GM19468 (cell line): ENCODE measurements around the gene AP2A1.

Source experiments
- ATAC-seq: cut with Tn5 transposase; IDR thresholded peaks from one replicate; pipeline ENCODE4 v1.9.1; 2021; ENCODE audit warnings: mild to moderate bottlenecking, moderate library complexity, moderate number of reproducible peaks; ENCODE audit not compliant: unreplicated experiment; ENCODE audit errors: extremely low read depth

Gene AP2A1

DNA sequence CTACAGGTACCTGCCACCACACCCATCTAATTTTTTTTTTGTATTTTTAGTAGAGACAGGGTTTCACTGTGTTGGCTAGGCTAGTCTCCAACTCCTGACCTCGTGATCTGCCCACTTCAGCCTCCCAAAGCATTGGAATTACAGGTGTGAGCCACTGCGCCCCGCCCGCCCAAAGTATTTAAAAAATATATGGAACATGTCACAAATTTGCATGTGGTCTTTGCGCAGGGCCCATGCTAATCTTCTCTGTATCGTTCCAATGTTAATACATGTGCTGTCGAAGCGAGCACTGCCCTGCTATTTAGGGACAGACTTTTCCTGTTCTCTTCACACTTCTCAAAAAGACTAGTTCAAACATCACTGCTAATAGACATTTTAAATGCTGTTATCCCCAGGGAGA, 2.5 kb upstream of the AP2A1 start:
- ATAC-seq = no peak

GRCh38 chr19:49766007-49766929, 533 bp upstream of the AP2A1 start:
- peak; percentile 72 for ATAC-seq

DNA sequence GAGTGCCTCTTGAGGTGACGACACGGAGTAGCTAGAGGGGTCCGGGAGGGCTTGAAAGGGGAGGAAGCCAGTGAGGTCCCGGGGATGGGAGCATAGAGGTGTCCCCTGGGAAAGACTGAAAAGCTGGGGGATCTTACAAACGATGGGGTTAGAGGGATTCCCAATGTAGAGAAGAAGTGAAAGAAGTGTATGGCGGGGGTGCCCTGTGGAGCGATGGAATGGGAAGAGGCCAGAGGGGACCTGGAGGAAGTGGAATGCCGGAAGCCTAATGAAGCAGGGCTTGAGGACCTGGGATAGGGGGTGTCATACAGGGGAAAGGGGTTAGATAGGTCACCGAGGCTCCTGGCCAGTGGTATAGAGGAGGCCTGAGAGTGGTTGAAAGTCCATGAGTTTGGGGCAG, 580 bp downstream of the AP2A1 start:
- no peak for ATAC-seq

DNA sequence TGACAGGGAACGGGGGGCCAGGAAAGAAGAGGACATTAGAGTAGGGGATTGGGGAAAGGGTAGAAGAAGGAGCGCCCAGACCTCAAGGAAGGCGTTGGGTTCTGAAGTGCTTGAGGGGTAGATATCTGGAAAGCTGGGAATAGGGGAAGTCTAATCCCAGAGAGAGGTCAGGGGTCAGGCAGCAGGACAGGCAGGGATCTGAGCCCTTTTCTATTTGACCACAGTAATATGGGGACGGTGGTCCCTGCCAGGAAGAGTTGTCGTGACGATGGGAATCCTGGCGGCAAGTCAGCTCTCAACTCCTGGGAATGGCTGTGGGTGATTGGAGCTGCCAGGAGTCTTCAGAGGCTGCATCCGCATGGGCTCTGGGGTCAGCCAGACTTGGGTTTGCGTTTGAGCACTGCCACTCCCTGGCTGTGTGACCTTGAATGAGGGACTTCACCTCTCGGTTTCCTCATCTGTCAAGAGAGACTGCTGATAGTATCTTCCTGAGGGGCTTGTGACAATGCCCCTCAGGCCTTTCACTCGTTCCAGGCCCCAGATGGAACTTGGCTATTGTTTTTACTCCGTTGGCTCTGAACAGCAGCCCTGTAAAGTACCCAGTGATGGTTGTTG, 1.3 kb downstream of the AP2A1 start:
- ATAC-seq = no peak

DNA sequence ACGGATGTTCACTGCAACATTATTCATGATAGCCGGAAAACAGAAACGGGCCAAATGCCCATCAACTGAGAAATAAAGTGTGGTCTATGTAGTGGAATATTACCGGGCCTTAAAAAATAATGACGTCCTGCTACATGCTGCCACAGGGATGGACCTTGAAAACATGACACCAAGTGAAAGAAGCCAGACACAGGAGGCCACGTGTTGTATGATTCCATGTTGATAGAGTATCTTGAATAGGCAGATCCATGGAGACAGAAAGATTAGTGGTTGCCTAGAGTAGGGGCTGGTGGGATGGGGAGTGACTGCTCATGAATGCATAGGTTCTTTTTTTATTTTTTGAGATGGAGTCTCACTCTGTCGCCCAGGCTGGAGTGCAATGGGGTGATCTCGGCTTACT, 3.7 kb downstream of the AP2A1 start:
- no peak for ATAC-seq

- ATAC-seq = no peak
Observed at GRCh38 chr19:49771674-49772139, 4.9 kb downstream of the AP2A1 start.

DNA sequence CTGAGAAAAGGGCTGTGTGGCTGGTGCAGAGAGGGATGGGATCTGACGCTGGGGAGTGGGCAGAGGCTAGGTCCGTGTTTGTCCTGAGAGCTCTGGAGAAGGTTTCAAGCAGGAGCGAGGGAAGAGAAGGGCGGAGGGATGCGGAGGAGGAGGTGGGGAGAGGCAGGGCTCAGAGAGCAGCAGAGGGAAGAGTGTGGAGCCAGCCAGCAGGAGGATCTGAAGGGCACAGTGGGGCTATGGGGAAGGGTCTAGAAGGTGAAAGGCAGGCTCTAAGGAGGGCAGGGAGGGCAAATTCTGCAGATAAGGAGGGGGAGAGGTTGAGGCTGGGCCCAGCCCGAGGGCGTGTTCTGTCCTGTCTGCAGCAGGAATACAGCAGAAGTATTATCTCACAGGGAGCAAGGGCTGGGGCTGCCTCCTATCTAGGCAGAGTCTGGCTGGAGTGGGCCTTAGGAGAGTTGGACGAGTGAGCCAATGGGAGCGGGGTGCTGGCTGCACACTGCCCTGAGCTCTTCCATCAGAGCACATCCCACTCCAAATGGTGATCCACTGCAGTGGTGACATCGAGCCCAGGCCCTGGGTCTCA, 6.1 kb downstream of the AP2A1 start:
- no peak for ATAC-seq

DNA sequence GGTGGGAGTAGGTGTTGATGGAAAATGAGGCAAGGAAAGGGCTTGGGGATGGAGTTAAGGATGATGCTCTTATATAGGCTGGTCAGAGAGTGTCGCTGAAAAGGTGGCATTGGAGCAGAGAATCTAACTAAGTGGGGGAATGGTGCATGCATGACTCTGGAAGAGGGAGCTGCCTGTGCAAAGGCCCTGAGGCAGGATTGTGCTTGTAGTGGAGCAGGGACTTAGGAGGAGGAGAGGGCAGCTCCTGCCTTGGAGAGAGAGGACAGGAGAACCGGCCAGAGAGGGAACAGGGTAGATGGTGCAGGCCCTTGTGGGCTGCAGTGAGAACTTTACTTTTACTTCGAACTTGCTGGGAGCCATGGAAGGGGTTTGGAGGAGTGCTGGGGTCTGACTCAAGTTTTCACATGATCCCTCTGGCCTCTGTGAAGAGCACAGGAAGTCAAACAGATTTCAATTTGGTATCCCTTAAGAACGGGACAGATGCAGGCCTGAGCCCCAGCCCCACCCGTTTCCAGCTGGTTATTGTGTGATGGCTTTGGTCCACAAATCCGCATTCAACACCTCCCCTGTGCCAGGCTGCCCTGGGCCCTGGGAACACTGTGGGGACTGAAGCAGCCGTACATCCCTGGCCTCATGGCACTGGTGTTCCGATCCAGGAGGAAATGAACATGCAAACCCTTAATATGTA, 7.0 kb downstream of the AP2A1 start:
- no peak for ATAC-seq

- ATAC-seq = no peak
Observed at GRCh38 chr19:49774969-49775368, 8.2 kb downstream of the AP2A1 start.

- ATAC-seq = no peak
Observed at GRCh38 chr19:49775742-49776370, 9.1 kb downstream of the AP2A1 start.

GRCh38 chr19:49776371-49776764, 9.6 kb downstream of the AP2A1 start:
- no peak for ATAC-seq

GRCh38 chr19:49779731-49780555, 13.1 kb downstream of the AP2A1 start:
- no peak for ATAC-seq

- no peak for ATAC-seq
Observed at GRCh38 chr19:49780861-49781260, 14.1 kb downstream of the AP2A1 start.

DNA sequence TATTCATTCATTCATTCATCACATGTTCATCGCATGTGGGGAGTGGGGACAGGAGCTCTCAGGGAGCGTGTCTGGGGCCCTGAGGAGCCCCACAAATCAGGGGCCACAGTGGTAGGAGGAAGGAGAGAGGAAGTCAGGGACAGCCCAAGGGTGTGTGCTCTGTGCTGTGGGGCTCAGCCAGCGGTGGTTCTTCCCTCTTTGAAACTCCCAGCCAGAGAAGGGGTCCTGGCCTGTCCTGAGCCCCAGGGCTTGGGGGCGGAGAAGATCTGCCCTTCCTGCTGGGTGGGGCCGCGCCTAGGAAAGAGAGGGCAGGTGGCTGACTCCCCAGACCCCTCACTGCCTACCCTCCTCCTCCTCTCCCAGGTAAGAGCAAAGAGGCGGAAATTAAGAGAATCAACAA, 14.6 kb downstream of the AP2A1 start:
- ATAC-seq = no peak

DNA sequence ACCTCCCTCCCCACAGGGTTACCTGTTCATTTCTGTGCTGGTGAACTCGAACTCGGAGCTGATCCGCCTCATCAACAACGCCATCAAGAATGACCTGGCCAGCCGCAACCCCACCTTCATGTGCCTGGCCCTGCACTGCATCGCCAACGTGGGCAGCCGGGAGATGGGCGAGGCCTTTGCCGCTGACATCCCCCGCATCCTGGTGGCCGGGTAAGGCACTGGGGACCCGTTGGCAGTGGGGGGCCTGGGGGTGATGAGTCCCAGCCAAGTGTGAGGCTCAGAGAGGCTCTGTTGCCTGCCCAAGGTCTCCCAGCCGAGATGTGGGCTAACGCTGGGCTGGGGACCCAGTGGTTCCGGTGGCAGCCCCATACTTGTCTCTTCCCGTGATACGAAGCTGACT, 15.7 kb downstream of the AP2A1 start:
- ATAC-seq = no peak

GRCh38 chr19:49786376-49786820, 19.6 kb downstream of the AP2A1 start:
- no peak for ATAC-seq

- no peak for ATAC-seq
Observed at GRCh38 chr19:49787746-49788145, 20.9 kb downstream of the AP2A1 start.

DNA sequence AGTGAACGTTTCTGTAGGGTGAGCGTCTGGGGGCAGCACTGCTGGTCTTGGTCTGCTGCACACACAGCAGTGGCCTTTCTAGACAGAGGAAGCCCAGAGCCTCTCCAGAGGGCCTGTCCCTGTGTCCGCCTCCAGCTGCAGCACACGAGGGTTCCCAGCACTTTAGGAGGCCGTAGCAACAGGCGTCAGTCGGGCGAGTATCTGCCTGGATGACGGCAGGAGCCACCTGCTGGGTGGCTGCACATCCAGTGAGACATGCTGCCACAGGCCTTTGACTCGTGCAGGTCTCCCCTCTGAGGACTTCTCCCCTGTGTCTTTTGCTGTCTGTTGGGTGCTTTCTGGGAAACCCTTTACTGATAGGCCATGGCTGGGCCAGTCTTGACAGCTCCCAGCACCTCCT, 22.1 kb downstream of the AP2A1 start:
- no peak for ATAC-seq

DNA sequence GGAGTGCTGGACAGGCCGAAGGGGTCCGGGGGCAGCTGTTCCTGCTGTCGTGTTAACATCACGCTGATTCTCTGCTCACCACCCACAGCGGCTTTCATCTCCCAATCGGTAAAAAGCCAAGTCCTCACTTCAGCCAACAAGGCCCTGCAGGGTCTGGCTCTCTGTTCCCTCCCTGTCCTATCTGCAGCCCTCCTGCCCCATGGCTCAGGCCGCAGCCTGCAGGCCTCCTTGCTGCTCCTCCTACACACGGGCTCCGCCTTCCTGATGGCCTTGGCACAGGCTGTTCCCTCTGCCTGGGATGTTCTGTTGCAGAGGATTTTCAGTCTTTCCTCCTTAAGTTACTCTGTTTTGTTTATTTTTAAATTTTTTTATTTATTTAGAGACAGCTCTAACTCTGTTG, 24.1 kb downstream of the AP2A1 start:
- no peak for ATAC-seq
